HG02840 (cell line): ENCODE results near the gene APPL1.
"Not testable (repeated sequence)": the region's sequence is repeated elsewhere in the genome, so short reads cannot be mapped to it uniquely, and the experiment has no call there.

Experiments used
- ATAC-seq: cut with Tn5 transposase; IDR thresholded peaks from one replicate; pipeline ENCODE4 v1.9.1; 2021; ENCODE audit warnings: mild to moderate bottlenecking, moderate library complexity, moderate number of reproducible peaks; ENCODE audit not compliant: unreplicated experiment, low FRiP score

Gene APPL1

GRCh38 chr3:57261119-57261518, 33.6 kb downstream of the APPL1 start:
- ATAC-seq: no peak

- ATAC-seq: no peak
Observed at GRCh38 chr3:57261929-57262328, 34.4 kb downstream of the APPL1 start.

GRCh38 chr3:57268416-57268815, 40.9 kb downstream of the APPL1 start:
- no peak for ATAC-seq

DNA sequence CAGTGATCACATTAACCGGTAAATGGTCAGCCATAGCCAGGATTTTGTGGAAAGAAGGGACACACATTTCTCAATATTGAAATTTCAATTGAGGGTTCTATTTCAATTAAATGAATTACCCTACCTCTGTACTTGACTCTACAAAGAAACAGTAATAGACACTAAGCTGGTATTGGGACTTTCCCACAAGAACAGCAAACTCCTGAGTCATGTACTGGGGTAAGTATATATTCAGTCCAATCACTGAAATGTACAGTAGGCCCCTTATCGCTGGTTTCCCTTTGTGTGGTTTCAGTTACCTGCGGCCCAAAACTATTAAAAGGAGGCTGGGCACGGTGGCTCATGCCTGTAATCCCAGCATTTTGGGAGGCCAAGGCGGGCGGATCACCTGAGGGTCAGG, 47.3 kb downstream of the APPL1 start:
- no peak for ATAC-seq

- no peak for ATAC-seq
Observed at GRCh38 chr3:57275393-57275792, 47.9 kb downstream of the APPL1 start.

DNA sequence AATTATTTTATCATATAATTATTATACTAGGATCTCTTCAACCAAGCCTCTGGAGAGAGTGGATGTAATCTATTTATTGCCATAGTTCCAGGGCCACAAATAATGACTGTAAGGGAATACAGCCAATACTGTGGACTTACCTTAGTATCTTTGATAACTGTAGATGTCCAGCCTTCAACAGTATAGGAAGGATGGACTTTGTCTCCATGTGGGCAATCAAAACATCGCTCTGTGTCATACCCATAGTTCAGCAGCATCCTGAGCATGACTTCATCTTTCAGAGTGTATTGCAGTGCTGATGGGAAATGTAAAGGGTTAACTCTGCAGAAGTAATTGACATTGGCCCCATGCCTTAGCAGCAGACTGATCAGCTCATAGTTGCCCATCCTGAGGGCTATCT, 50.7 kb downstream of the APPL1 start:
- ATAC-seq: no peak

DNA sequence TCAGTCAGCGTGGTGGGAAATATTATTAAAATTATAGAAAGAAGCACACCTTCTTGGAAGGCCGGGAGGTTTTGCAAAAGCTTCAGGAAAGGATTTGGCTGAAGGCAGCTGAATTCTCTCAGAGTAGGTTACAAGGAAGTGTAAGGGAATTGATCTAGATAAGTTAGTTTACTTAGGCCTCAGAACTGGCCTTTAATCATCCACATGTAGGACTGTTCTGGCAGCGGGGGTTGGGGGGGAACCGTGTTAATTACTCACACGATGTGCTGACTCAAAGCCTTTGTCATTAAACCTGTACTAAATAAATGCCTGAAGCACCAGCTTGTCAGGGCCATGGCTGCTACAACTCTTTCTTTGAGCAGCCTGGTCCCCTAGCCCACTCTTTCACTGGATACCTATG, 52.2 kb downstream of the APPL1 start:
- ATAC-seq: no peak

DNA sequence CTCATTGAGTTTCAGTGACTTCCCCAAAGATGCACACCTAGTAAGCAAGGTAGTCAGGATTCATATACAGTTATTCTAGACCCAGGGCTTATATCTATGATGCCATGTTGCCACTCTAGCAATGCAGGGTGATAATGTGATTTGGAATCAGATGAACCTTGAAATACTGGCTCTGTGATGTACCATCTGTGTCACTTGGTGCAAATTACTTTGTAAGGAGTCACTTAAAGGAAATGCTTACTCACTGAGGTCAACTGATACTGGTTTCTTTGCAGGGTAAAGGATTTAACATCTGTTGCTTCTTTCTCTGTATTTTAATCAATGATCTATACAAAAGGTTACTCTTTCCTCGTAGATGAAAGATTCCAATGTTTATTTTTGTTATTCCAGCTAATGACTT, 54.2 kb downstream of the APPL1 start:
- ATAC-seq: no peak

- no peak for ATAC-seq
Observed at GRCh38 chr3:57283334-57283733, 55.8 kb downstream of the APPL1 start.

- ATAC-seq: no peak
Observed at GRCh38 chr3:57287205-57287604, 59.7 kb downstream of the APPL1 start.

GRCh38 chr3:57288403-57288802, 60.9 kb downstream of the APPL1 start:
- no peak for ATAC-seq

DNA sequence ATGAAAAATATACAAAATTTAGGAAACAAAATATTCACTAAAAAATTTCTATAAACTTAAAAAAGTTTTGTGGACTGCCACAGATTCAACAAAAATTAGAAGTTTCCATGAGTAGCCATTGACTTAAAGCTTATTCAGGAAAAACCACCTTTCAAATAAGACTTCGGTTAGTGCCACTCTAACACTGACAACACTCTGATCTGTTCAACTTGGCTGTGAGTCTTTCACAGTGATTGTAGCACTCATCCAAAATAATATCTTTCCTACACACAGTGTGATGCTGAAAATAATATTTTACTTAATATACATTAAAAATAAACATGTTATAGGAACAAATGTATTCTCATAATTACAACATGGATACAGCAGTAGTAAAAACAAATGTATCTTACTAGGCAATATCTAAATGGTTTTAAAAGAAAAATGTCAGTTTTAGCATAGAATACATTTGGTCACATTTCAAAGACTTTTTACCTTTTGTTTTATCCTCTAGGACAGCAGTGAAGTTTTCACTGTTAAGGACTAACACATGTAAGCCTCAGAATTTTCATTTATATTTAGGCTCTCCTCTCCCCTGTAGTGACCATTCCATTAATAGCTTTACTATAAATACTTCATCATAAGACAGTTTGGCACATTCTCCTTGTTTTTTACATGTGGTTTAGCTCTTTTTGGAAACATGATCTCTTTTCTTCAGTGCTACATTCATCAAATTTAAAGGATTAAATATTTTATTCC, 64.8 kb downstream of the APPL1 start, which contains the start of gene ASB14:
Gene ASB14 (minus strand): TSS at position 527 of the 738 bp plus-strand sequence. CDS start 652 bp downstream, outside the sequence.
- ATAC-seq: no peak

GRCh38 chr3:57292897-57293526, 65.5 kb downstream of the APPL1 start:
- no peak for ATAC-seq

GRCh38 chr3:57298041-57298440, 70.5 kb downstream of the APPL1 start:
- no peak for ATAC-seq

GRCh38 chr3:57303520-57303919, 76.0 kb downstream of the APPL1 start:
- not testable (repeated sequence) for ATAC-seq

DNA sequence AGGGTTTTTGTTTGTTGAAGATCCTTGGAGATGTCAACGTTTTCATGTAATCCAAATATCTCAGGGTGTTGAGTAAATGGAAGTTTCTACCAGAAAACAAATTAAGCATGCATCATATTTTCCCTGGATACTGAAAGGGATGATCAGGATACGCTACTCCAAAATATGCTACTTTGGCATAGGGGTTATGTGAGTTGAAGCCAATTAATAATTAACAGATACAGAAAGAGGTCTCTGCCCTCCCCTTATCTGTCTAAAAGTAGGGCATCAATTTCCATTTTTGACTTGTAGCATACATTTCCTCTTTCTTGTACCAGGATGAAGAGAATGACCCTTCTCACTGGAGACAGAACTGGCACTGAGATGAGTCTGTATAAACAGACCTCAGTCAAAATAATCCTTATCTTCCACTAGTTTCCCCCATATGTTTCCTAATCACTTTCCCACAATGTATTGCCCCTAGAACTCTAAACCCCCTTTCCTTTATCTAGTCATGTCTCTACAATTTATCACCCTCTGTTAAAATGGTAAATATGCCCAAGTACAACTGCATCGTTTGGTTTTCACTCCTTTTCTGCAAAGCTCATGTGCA, 82.3 kb downstream of the APPL1 start:
- ATAC-seq: no peak

- ATAC-seq: no peak
Observed at GRCh38 chr3:57314204-57314603, 86.7 kb downstream of the APPL1 start.
